Endometrium (tissue), 2 donors: ENCODE measurements around the gene TCF7L1.
"Not testable (repeated sequence)": the region's sequence is repeated elsewhere in the genome, so short reads cannot be mapped to it uniquely, and the experiment has no call there.

Experiments used
- FAIRE-seq: peaks from 2 replicates; lab custom pipeline; 2012; peaks lifted over from hg19 to GRCh38; lab: Jason Lieb, UNC
- donor health status: control.
- donor health status: control.

Gene TCF7L1

GRCh38 chr2:85184990-85185389, 51.8 kb downstream of the TCF7L1 start:
- FAIRE-seq, result no peak

- no peak for FAIRE-seq
Observed at GRCh38 chr2:85185431-85185940, 52.3 kb downstream of the TCF7L1 start.

DNA sequence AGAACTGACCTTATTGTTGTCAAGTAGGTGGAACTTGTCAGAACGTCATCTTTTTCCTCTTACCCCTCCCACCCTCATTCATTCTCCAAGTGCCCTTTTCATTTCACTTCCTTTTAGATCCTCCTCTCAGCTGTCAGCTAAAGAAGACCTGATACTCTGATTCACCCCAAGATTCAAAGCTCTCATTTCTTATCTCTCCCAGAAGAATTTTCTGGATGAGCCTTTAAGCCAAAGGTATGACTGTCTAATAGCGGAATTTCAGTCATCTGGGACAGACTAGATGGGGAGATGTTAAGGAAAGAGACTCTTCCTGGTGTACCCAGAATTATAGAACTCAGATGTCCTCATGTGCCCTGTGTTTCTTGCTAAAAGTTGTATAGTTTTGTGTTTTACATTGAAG, 53.9 kb downstream of the TCF7L1 start:
- FAIRE-seq, result no peak

DNA sequence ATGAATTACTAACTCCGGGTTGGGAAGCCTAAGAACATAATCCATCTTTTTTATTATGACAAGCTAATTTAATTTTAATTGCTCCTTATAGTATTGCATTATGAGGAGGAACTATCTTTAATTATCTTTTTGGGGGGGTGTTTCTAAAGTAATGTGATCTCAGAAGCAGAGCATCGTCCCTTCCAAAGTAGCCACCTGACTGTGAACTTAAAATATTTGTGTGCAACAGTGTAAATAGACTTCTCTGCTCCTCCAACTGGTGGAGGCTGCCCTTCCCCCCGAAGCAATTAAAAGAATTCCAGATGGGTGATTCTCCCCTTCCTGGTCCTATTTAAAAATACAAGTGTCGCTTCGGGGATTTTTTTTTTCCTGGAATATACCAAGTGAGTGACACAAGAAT, 55.7 kb downstream of the TCF7L1 start:
- FAIRE-seq, result peak; percentile 95

GRCh38 chr2:85189606-85190270, 56.5 kb downstream of the TCF7L1 start:
- no peak for FAIRE-seq

DNA sequence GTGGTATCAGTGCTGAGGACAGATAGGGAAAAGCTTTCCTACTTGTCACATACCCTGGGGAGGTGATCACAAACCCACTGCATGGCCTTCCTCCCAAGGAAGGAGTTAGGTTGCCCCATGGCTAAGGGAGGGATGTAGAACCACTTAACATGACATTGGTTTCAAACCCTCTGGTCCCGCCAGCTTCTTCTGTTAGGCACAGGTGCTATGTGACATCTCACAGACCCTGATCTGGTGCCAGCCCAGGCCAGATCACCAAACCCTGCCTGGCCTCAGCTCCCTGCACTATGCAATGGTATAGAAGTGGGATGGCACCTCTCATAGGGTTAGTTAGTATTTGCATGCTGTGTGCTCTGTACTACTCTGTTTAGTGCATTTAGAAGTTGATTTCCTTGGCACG, 58.0 kb downstream of the TCF7L1 start:
- FAIRE-seq, result no peak

GRCh38 chr2:85194780-85195480, 61.7 kb downstream of the TCF7L1 start:
- FAIRE-seq, result no peak

- FAIRE-seq, result no peak
Observed at GRCh38 chr2:85195956-85196355, 62.8 kb downstream of the TCF7L1 start.

DNA sequence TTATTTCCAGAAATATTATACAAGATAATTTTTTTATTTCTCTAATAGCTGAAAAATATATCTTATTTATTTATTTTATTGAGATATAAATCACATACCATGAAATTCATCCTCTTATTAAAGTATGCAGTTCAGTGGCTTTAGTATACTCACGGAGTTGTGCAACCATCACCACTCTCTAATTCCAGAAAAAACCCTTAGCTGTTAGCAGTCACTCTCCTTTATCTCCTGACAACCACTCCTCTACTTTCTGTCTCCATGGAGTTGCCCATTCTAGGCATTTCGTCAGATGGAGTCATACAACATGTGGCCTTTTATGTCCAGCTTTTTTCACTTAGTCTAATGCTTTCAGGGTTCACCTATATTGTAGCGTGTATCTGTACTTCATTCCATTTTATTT, 66.5 kb downstream of the TCF7L1 start:
- FAIRE-seq, result no peak

GRCh38 chr2:85209887-85210286, 76.7 kb downstream of the TCF7L1 start:
- FAIRE-seq, result no peak

DNA sequence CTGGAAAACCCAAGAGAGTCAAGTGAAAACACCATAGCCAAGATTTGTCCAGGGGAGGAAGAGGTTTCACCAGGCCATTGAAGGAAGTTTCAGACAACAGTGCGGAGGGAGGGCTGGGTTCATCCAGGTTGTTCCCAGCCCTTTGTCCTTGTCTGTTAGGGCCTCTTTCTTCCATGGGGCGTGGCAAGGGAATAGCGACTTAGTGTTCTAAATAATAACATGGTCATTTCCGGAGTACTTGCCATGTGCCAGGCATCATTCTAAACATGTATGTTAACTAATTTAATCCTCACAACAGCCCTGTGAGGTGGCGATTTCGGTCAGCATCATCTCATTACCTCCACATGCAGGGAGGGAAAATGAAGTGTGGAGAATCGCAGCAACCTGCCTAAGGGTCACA, 77.3 kb downstream of the TCF7L1 start:
- FAIRE-seq, result no peak

DNA sequence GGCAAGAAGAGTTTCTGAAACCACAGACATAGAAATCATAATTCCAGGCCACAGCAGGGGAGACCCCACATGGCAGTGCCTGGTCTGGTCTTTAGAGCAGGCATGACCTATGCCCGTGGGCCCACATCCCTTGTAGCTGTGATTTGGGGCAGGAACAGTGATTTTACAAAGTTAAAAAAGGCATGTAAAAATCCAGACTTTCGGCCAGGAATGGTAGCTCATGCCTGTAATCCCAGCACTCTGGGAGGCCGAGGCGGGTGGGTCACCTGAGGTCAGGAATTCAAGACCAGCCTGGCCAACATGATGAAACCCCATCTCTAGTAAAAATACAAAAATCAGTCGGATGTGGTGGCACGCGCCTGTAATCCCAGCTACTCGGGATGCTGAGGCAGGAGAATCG, 78.4 kb downstream of the TCF7L1 start:
- FAIRE-seq, result not testable (repeated sequence)

DNA sequence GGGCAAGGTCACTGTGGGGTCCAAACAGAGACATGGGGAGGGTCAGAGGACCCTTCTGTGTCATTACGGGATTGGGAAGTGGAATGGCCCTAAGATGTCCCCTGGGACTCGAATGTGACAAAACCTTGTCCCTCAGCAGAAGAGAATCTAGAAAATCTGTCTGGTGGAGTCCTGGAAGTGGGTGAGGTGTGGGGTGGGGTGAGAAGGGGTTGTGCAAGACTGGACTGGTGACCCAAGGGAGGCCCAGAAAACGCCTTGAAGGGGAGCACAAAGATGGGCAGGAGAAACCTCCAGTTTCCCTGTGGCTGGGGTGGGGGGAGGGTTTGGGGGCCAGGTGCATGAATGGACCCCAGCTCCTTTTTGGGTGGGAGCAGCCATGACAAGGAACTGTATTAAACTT, 79.6 kb downstream of the TCF7L1 start:
- FAIRE-seq, result no peak

DNA sequence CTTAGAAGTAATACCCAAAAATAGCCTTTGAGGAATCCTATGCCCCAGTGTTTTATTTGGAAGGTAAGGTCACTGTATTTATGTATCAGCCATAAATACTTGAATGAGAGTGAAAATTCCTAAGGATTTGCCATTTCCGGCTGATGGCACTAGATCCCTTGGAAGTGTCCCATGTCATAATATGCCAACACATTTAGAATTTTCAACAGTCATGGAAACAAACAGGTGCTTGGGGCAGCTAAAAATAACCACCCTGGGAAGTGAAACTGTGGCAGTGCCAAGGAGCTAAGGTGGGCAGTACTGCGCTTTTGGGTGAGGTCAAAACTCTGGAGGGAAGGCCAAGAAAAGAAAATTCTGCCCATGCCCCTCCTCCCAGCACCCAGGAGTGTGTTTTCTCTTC, 80.2 kb downstream of the TCF7L1 start:
- no peak for FAIRE-seq

GRCh38 chr2:85213901-85214512, 80.8 kb downstream of the TCF7L1 start:
- no peak for FAIRE-seq

GRCh38 chr2:85215081-85215447, 81.9 kb downstream of the TCF7L1 start:
- no peak for FAIRE-seq

GRCh38 chr2:85215448-85216401, 82.5 kb downstream of the TCF7L1 start:
- no peak for FAIRE-seq

DNA sequence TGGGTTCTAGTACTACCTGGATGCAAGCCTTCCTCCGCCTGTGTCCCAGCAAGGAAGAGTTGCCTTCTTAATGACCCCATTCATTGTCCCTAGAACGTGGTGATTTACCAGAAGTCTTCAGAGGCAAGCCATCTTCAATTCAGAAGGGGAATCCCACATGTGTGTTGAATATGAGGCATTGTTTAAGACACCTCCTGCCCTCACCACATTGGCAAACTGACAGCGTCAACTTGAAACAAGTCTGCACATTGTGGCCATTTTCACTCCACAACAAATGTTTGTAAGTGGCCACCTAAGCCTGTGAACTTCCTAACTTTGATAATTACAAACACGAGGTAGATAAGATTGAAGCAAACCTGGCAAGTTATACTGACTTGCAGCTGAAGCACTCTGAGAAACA, 83.7 kb downstream of the TCF7L1 start:
- no peak for FAIRE-seq

DNA sequence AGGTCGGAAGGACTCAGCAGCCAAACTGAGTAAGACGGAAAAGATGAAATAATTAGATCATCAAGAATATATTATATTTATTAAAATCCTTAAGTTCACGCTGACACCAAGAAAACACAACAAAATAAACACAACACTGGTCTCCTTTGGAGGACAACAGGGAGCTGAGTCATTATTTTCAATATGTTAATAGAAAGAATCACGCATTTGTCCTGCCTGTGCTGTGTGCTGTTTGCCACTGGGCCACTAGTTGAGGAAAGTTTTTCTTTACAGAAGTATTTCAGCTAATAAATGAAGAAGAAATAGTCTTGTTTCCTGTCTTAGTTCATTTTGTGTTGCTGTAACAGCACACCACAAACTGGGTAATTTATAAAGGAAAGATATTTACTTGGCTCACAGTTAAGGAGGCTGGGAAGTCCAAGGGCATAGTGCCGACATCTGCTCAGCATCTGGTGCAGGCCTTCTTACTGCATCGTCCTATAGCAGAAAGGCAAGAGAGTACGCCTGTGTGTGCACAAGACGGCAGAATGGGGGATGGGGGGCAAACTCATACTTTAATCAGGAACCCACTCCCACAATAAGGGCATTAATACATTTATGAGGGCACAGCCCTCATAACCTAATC, 88.0 kb downstream of the TCF7L1 start:
- peak; percentile 92 for FAIRE-seq

DNA sequence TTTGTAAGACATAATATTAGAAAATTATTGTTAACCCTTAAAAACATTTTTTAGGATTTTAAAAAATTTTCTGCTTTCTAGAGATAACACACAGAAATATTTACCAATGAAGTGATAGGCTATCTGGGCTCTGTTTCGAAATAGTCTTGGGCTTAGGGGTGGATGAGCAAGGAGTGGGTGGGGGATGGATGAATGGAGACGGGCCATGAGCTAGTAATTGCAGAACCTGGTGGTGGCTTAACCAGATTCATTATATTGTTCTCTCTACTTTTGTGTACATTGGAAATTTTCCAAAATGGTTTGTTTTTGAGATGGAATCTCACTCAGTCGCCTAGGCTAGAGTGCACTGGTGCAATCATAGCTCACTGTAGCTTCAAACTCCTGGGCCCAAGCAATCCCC, 89.6 kb downstream of the TCF7L1 start:
- no peak for FAIRE-seq

DNA sequence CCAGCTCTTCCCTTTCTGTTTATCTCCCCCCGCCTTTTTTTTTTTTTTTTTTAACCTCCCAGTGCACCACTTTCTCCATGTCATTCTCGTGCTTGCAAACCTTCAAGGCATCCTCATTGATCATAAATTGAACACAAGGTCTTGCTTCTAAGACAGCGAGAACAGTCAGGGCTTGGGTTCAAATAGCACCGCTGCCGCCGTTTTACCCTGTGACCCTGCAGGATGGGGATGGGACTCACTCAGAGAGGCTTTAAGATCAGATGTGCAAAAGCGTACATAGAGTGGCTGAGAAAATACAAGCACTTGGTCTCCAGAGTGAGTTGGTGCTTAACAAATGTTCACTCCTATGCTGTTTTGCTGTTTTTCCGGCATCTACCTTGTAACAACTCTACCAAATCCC, 93.6 kb downstream of the TCF7L1 start:
- no peak for FAIRE-seq
